Skeletal muscle cell (primary cell): ENCODE results near the gene ARMH4.
A peak's percentile ranks its signal among the peaks of the same experiment; 100 is the strongest.

Experiments
- DNase-seq: peaks from one replicate; pipeline ENCODE4 v3.0.0-alpha.2; 2010; ENCODE audit warnings: low read depth
- H3K4me3 ChIP-seq: 2 replicates; pipeline ENCODE4 v1.5.1; 2011; ENCODE audit warnings: low read depth, mild to moderate bottlenecking, control low read depth, low read length, moderate library complexity

Gene ARMH4, protein sequence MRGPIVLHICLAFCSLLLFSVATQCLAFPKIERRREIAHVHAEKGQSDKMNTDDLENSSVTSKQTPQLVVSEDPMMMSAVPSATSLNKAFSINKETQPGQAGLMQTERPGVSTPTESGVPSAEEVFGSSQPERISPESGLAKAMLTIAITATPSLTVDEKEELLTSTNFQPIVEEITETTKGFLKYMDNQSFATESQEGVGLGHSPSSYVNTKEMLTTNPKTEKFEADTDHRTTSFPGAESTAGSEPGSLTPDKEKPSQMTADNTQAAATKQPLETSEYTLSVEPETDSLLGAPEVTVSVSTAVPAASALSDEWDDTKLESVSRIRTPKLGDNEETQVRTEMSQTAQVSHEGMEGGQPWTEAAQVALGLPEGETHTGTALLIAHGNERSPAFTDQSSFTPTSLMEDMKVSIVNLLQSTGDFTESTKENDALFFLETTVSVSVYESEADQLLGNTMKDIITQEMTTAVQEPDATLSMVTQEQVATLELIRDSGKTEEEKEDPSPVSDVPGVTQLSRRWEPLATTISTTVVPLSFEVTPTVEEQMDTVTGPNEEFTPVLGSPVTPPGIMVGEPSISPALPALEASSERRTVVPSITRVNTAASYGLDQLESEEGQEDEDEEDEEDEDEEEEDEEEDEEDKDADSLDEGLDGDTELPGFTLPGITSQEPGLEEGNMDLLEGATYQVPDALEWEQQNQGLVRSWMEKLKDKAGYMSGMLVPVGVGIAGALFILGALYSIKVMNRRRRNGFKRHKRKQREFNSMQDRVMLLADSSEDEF

GRCh38 chr14:58152014-58152857 is at the start of gene ARMH4:
Gene ARMH4, minus strand, starts transcription at chr14:58152213. Its CDS starts 12,855 bp downstream, at chr14:58139358.
- no peak for DNase-seq
- H3K4me3 ChIP-seq = peak within 1 kb of the TSS; percentile 78

GRCh38 chr14:58200846-58201245 is 48.8 kb upstream of the ARMH4 start:
- H3K4me3 ChIP-seq = peak overlapping the region; percentile 94
- no peak for DNase-seq

- H3K4me3 ChIP-seq = peak overlapping the region; percentile 94
- DNase-seq = no peak
Observed at GRCh38 chr14:58200480-58200841, 48.4 kb upstream of the ARMH4 start.

DNA sequence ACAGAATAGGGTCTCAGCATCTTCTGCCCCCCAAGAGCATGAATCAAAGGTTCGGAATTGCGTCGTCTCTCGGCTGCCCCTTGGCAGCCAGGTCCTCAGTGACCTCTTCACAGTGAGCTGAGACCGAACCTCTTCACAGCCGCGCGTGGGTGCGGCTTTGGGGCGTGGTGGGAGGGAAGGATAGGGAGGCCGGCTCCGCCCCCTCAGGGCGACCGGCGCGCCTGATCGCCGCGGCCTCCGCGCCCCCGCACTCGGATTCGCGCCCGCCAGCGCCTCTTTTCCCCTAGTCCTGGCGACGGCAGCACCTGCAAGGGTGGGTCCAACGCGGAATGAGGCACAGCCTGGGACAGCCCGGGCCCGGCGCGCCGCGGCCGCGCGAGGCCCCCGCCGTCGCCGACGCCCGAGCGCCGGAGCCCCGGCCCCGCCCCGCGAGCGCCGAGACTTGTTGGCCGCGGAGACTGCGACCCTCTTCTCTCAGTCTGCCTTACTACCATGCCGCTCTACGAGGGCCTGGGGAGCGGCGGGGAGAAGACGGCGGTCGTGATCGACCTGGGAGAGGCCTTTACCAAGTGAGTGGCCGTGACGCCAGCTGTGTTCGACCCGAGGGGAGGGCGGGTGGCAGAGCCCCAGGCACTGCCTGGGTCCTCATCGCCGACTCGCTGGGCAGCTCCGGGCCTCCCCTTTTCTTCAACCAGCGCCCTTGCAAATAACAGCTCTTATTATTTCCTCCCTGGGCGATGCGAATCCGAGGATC is 47.9 kb upstream of the ARMH4 start, which contains the start of gene ACTR10:
Gene ACTR10, plus strand, starts transcription at position 424 of the 754 bp plus-strand sequence. Its CDS starts 69 bp downstream, at position 493.
- peak within 1 kb of the TSS; percentile 94 for H3K4me3 ChIP-seq
- DNase-seq = peak; percentile 23

DNA sequence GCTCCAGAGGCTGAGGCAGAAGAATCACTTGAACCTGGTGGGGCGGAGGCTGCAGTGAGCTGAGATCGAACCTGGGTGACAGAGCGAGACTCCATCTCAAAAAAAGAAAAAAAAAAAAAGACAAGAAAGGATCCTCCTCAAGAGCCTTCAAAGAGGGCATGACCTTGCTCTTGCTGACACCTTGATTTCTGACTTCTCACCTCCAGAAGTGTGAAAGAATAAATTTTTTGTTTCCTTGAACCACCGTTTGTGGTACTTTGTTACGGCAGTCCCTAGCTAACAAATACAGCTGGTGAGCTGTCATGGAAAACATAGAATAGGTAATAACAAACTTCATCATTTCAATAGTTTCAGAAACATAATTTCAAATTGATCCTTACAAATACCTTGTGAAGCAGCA is 46.1 kb upstream of the ARMH4 start:
- DNase-seq = no peak
- no peak overlapping the region for H3K4me3 ChIP-seq

DNA sequence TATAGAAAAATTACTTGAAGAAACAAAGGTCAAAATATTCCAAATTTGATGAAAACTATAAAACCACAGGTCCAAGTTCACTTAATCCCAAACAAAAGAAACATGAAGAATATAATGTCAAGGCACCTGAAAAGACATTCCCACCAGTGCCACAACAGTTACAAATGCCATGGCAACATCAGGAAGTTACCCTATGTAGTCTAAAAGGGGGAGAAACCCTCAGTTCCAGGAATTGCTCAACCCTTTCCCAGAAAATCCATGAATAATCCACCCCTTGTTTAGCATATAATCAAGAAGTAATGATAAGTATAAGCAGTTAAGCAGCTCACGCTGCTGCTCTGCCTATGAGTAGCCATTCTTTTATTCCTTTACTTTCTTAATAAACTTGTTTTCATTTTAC is 44.2 kb upstream of the ARMH4 start:
- no peak overlapping the region for H3K4me3 ChIP-seq
- no peak for DNase-seq

GRCh38 chr14:58193542-58193941 is 41.5 kb upstream of the ARMH4 start:
- no peak for DNase-seq
- H3K4me3 ChIP-seq = no peak overlapping the region

GRCh38 chr14:58191763-58192601 is 40.0 kb upstream of the ARMH4 start:
- DNase-seq = no peak
- no peak overlapping the region for H3K4me3 ChIP-seq

- DNase-seq = no peak
- H3K4me3 ChIP-seq = no peak overlapping the region
Observed at GRCh38 chr14:58189176-58189575, 37.2 kb upstream of the ARMH4 start.

- H3K4me3 ChIP-seq = no peak overlapping the region
- DNase-seq = no peak
Observed at GRCh38 chr14:58177125-58177524, 25.1 kb upstream of the ARMH4 start.

- DNase-seq = peak; percentile 65
- H3K4me3 ChIP-seq = no peak overlapping the region
Observed at GRCh38 chr14:58171090-58171489, 19.1 kb upstream of the ARMH4 start.

DNA sequence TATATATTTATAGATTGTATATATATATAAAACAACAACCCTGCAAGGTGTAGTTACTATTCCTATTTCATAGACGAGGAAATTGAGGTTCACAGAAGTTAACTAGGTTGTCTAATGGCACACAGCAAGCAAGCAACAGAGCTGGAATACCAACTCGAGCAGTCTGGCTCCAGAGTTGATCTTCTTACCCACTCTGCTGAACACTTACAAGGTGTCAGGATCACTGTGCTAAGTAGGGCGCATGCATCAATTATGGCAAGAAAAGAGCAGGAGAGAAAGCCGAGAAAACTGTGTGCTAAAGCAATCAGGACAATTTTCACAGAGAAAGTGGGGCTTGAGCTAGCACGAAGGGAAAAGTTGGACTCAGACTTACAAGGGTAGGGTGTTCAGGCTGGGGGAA is 15.9 kb upstream of the ARMH4 start:
- H3K4me3 ChIP-seq = no peak overlapping the region
- DNase-seq = no peak

DNA sequence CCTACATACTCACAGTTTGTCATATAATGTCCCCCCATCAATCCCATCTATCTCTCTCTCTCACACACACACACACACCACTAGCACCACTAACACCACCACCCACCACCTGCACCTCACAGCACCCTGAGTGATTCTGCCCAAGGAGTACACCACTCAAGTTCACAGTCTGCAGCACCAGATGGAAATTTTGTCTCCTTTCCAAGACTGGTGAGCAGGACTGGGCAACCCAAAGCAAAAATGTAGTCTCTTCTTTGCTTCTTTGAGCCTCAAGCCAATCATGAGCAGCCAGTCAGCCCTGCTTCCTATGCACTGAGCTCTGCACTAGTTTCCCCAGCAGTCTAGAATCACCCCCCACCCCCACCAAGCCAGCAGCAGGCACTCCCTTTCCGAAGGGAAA is 15.0 kb upstream of the ARMH4 start:
- DNase-seq = no peak
- H3K4me3 ChIP-seq = no peak overlapping the region

GRCh38 chr14:58166005-58166983 is 14.3 kb upstream of the ARMH4 start:
- H3K4me3 ChIP-seq = no peak overlapping the region
- DNase-seq = peak; percentile 33

DNA sequence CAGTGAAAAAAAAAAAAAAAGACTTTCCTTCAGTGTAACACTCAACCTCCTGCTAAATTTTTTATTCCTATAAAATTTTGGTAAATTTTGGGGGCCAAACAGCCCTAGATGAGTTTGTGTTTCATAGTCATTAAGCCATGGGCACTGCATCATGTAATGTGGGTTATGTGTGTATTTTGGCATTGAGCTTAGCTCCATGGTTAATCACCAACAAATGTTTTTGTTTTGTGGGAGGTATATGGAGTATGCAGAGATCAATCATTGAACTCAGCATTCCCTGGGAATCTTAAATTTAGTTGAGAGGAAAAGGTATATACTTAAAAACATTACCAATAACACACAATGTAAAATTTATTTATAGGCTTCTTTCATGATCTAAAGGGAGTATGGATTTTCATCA is 8.5 kb upstream of the ARMH4 start:
- no peak for DNase-seq
- no peak overlapping the region for H3K4me3 ChIP-seq

DNA sequence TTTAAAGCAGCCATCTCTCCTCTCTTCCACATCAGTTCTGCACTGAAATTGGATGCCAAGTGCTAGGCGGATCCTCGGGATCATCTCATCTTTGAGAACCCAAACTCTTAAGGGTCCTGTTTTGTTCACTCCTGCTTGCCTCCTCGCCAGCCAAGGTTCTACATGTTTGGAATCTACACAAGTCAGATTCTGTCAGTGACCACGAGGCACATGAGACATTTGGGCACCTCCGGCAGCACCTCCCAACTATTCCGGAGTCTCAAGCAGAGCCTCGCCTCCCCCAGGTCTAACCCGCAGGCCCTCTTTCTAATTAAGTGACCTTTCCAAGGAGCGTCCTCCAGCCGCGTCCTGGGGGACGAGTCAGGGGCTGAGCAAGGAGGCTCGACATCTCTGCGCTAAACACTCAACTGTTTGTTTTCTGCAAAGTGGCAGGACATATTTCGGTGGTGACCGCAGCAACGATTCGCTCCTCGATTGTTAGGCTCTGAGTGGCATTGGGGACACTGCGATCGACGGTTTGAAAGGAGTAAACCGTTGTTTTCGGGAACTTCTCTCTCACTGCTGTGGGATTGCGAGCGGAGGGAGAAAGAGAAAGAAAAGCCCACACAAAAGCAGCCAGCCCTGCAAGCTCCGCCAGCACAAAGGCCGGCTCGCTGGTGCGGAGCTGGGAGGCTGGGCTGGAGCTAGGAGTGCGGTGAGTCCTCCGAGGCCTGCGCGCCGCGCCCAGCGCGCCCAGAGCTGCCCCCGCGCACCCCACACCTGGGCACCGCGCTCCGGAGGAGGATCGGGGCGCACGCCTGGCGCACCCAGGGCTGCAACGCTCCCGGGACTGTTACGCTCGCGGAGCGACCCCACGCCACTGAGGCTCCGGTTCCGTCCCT is 640 bp downstream of the ARMH4 start:
- DNase-seq = no peak
- H3K4me3 ChIP-seq = peak overlapping the region; percentile 78
